Gastrocnemius medialis (tissue), 4 donors: ENCODE measurements around the gene EMX1.

Experiments
- CTCF ChIP-seq, 5 experiments: fragments of 450-650 bp in 3 of 5; fragments of 200-600 bp in 2 of 5; sonication (generic) in 2 of 5; IDR thresholded peaks in 4 of 5; conservative IDR thresholded peaks in 1 of 5; 1 replicate in 4 of 5; 2 replicates in 1 of 5; pipeline ENCODE4 v1.5.1; 2016 to 2019; ENCODE audit warnings: antibody characterized with exemption in 5 of 5, mild to moderate bottlenecking in 3 of 5, moderate library complexity in 3 of 5
- POLR2A ChIP-seq, 2 donors: fragments of 450-650 bp; IDR thresholded peaks; one replicate each; pipeline ENCODE4 v1.6.1; 2017; ENCODE audit warnings: antibody characterized with exemption in 2 of 2, mild to moderate bottlenecking in 2 of 2, moderate library complexity in 2 of 2

- TF ChIP-seq CTCF (IDR thresholded peaks at IDR 0.05 in 4 of 5, conservative IDR thresholded peaks at IDR 0.05 in 1 of 5) (no peak), POLR2A (IDR thresholded peaks at IDR 0.05) (no peak)
These were observed 32.3 kb downstream of the EMX1 start for GRCh38 chr2:72949642-72950041.
